NCI-H82 treated with DMSO at 0.1 percent for 48 hours (cell line): ENCODE data around the gene AP3B1.
A peak's percentile ranks its signal among the peaks of the same experiment; 100 is the strongest.
"Not testable (repeated sequence)": the region's sequence is repeated elsewhere in the genome, so short reads cannot be mapped to it uniquely, and the experiment has no call there.

Experiments used
- DNase-seq: peaks from one replicate; lab custom pipeline; 2025; ENCODE audit not compliant: unreplicated experiment; lab: John Stamatoyannopoulos, UW

AP3B1 gene

GRCh38 chr5:78178356-78178755 is 116.1 kb downstream of the AP3B1 start:
- DNase-seq: no peak

DNA sequence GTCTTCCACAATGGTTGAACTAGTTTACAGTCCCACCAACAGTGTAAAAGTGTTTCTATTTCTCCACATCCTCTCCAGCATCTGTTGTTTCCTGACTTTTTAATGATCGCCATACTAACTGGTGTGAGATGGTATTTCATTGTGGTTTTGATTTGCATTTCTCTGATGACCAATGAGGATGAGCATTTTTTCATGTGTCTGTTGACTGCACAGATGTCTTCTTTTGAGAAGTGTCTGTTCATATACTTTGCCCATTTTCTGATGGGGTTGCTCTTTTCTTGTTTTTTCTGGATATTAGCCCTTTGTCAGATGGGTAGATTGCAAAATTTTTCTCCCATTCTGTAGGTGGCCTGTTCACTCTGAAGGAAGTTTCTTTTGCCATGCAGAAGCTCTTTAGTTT is 124.2 kb downstream of the AP3B1 start:
- DNase-seq: not testable (repeated sequence)

GRCh38 chr5:78162253-78162862 is 132.1 kb downstream of the AP3B1 start:
- DNase-seq: no peak

- peak; percentile 85 for DNase-seq
Observed at GRCh38 chr5:78157001-78157400, 137.5 kb downstream of the AP3B1 start.

- no peak for DNase-seq
Observed at GRCh38 chr5:78151594-78152271, 142.8 kb downstream of the AP3B1 start.

DNA sequence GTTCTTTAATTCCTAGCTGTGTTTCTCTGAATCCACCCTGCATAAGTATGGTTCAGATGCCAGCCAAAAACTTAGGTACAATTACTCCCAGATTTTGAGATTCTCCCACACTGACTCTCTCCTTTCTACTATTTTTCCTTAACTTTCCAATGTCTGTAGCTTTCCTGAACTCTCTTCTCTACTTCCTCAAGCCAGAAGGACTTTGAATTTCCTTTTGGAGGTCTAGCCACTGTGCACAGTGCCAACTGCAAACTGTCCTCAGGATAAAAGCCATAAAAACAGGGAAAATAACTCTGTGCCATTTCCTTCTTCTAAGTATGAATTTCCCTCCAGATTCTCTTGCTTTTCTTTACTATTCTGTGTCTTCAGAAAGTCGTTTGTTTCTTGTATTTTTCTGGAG is 157.2 kb downstream of the AP3B1 start:
- no peak for DNase-seq

- DNase-seq: no peak
Observed at GRCh38 chr5:78133423-78133822, 161.1 kb downstream of the AP3B1 start.

DNA sequence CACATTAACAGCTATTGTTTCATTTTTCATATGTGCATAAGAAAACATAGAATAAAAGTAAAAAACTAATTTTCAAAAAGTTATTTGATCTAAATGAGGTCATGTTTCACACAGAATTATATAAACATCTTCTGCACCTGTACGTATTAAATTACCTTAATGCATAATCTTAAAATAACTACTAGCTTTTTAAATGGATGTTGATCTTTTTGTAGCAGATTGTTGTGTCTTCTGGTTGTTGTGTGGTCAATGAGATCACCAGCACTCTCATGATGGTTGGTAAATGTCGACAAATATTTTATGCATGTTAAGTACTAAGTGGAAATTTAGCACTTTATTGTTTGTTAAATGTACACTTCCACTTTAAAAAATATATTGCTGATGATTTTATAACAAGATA is 162.0 kb downstream of the AP3B1 start:
- DNase-seq: no peak

- no peak for DNase-seq
Observed at GRCh38 chr5:78129597-78129996, 164.9 kb downstream of the AP3B1 start.

- no peak for DNase-seq
Observed at GRCh38 chr5:78127875-78128274, 166.6 kb downstream of the AP3B1 start.

DNA sequence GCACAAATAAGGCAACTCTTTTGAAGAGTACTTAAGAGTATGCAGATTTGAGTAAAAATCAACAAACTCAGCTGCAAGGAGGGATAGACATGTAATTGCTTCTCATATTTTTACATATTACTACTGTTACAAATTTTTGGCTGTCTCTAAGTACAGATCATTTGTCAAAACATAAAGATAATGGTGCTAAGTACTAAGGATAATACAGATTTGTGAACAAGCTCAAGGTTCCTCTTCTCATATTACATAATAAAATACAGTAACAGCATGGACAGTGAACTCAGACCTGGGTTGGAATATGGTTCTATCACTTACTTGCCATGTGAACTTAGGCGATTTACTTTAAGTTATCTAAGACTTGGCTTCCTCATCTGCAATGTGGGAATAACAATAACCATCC is 168.0 kb downstream of the AP3B1 start:
- DNase-seq: no peak

DNA sequence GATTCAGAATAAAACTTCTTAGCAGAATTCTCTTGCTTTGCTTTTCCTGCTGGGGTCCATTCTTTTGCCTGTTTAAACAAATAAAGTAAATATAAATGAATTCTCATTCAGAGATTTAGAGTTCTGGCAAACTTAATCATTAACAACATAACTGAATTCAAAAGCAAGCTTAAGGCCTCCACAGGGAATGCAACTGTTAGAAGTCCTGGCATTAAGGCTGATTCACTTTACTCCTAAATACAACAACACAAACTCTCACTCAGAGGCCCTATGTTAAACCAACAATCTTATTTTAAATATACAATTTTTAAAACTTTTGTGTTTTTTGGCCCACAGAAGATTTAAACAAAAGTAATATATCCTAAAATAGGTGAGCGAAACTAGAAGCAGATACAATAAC is 178.3 kb downstream of the AP3B1 start:
- DNase-seq: no peak

- DNase-seq: no peak
Observed at GRCh38 chr5:78113689-78114264, 180.7 kb downstream of the AP3B1 start.

DNA sequence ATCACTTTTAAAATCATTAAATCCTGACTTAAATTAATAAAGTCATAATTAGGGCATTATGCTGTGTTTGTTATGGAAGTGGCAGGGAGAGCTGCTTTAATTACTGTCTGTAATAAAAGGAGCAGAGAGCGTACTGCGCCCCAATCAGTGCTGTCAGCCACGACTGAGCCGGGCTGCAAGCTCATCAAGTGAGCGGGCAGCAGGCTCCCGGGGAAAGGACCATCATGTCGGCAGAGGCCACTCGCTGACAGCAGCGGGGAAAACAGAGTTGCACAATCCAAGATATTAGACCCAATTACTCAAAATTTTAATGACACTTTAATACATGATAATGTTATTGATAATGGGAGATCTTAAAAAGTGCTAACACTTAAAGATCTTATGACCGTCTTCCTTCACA is 181.6 kb downstream of the AP3B1 start:
- no peak for DNase-seq

DNA sequence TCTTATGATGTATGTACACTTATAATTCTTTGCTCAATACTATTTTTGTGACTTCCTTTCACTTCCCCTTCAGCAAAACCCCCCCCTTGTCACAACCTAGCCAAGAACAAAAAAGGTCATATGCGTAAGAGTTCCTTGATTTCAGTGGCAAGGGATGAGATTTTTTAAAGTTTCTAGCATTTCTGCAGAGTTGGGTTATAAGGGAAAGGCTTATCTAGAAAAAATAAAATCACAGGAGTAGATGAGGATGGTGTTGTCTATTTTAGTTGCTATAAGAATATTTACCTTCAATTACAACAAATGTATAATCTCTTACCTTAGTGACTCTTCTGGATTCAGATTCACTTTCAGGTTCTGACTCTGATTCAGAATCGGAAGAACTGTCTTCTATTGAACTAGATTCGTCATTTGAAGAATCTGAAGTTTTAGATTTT is 184.6 kb downstream of the AP3B1 start:
- DNase-seq: no peak

DNA sequence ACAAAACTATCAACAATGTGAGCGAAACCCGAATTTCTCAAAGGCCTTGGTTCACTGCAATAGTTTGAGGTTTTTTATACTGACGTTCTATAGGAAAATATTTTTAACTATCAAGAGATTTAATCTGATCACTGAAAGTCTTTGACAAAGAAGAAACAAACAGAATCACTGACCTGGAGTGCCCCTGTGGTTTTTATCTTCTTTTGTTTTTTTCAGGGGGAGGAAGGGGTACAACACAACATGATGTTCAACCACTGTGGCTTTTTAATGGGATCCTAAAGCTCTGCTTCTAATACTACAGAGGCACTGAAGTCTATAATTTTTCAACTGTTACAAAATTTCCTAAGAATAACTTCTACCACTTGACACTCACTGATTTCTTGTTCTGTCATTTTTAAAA is 185.9 kb downstream of the AP3B1 start:
- DNase-seq: no peak

DNA sequence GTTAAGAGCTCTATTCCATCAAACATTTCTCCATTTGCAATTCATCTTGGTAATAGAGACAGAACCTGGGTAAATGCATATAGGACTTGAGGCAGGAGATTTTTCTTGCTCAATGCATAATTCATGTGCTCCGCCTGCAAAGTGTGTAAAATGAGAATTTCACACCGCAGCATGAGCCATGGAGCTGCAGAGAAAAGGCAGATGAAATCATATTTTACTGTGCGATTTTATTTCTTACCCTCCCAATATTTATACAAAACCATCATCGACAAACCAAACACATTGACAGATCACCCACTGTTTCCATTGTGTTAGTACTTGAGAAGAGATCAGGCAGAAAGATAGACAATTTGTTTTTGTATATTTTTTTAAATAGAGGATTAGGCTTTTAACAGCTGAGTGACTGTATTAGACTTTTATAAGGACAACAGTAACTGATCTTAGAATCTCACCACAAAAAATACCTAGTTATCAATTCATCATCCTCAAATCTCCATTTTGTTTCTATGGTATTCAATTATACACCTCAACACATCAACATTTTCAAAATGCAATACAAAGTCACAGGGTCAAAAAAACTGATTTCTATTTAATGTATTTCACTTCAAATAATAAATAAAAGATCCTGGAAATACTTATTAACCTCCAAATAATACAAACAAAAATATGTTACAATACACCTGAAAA is 191.1 kb downstream of the AP3B1 start:
- no peak for DNase-seq

DNA sequence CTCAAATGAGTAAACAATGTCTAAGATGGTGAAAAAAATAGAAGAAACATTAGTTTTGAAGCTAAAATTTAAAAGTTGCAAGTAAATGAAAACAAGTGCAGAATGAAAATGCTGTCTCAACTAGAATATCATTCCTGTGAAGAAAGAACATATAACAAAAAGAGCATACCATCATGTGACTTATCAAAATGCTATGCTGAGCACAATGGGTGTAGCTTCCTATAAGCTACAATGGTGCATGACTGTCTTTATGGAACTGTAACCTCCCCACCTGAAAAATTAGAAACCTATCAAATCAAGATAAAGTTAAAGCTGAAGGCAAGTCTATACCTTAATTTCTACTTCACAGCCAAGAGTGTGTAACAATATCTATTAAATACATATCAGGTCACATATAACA is 192.0 kb downstream of the AP3B1 start:
- DNase-seq: no peak

DNA sequence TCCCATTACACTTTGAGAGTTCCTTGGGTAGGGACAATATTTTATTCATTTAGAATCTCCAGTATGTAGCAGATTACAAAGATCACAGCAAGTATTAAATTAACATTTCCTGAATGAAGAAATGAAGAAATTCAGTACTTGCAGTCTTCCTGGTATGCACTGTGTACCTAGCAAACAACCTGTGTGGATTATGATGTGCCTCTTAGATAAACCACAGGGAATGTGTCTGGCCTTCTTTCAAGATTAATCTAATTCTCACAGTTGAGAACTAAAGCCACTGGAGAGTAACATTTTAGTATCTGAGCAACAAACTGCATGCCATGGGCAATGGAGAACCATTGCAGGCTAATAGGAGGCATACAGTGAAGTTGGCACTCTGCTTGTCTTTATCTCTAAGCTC is 199.4 kb downstream of the AP3B1 start:
- DNase-seq: no peak

- DNase-seq: no peak
Observed at GRCh38 chr5:78090002-78090401, 204.5 kb downstream of the AP3B1 start.

- no peak for DNase-seq
Observed at GRCh38 chr5:78078858-78079257, 215.6 kb downstream of the AP3B1 start.
